OCI-LY7 (cell line): ENCODE measurements around the gene SLC8A1. TPM values are rescaled to one million over a fixed set of nuclear protein-coding genes. Genes with fewer than 3 reads are reported as not detected.

ENCODE experiments used
- BruUV-seq: library from RNA; stranded (reverse); fragments of 400-500 nt; replicated peaks from 2 replicates; lab custom pipeline; 2021; lab: Mats Ljungman, UMichigan
- CTCF ChIA-PET: fragments of 300-600 bp; sonication (Branson Sonifier 250); formaldehyde crosslinking; loops from one replicate; lab custom pipeline; 2022; ENCODE audit warnings: antibody characterized with exemption; ENCODE audit not compliant: unreplicated experiment; lab: Charles Lee
- POLR2A ChIA-PET: fragments of 300-600 bp; sonication (Branson Sonifier 250); formaldehyde crosslinking; loops from one replicate; lab custom pipeline; 2022; ENCODE audit warnings: antibody characterized with exemption; lab: Charles Lee
- DNase-seq: peaks from one replicate; pipeline ENCODE4 v3.0.0-alpha.2; 2015; ENCODE audit warnings: low spot score
- H2AFZ ChIP-seq: fragments of 200-600 bp; sonication (generic), shearing (Covaris generic); 2 replicates; pipeline ENCODE4 v1.6.1; 2014; ENCODE audit warnings: mild to moderate bottlenecking, antibody characterized with exemption, low read length, moderate library complexity
- H3K27ac ChIP-seq: fragments of 200-600 bp; sonication (generic); 2 replicates; pipeline ENCODE4 v1.5.1; 2014; ENCODE audit warnings: mixed run types, low read depth, mild to moderate bottlenecking, moderate library complexity, low read length, inconsistent platforms; ENCODE audit not compliant: poor library complexity, severe bottlenecking
- H3K36me3 ChIP-seq: fragments of 200-600 bp; sonication (generic); 2 replicates; pipeline ENCODE4 v1.6.1; 2014; ENCODE audit warnings: mild to moderate bottlenecking, antibody characterized with exemption, low read length, moderate library complexity, mixed read lengths; ENCODE audit not compliant: insufficient read depth
- H3K4me1 ChIP-seq: fragments of 200-600 bp; sonication (generic); 2 replicates; pipeline ENCODE4 v1.5.1; 2014; ENCODE audit warnings: mild to moderate bottlenecking, low read length; ENCODE audit not compliant: insufficient read depth, poor library complexity, severe bottlenecking
- H3K4me2 ChIP-seq: fragments of 200-600 bp; sonication (generic); 2 replicates; pipeline ENCODE4 v1.6.1; 2014; ENCODE audit warnings: mild to moderate bottlenecking, low read length
- H3K4me3 ChIP-seq: fragments of 200-600 bp; sonication (generic); 2 replicates; pipeline ENCODE4 v1.5.1; 2014; ENCODE audit warnings: mild to moderate bottlenecking, low read depth, low read length; ENCODE audit not compliant: poor library complexity, severe bottlenecking
- H3K79me2 ChIP-seq: fragments of 200-600 bp; sonication (generic); 2 replicates; pipeline ENCODE4 v1.6.1; 2016; ENCODE audit warnings: low read depth, mild to moderate bottlenecking, low read length, moderate library complexity, mixed read lengths; ENCODE audit not compliant: insufficient read depth
- H3K9me2 ChIP-seq: fragments of 200-600 bp; sonication (generic); 2 replicates; pipeline ENCODE4 v1.6.1; 2016; ENCODE audit warnings: mild to moderate bottlenecking, low read length, mixed read lengths; ENCODE audit not compliant: insufficient read depth
- H3K9me3 ChIP-seq: fragments of 200-600 bp; sonication (generic); 2 replicates; pipeline ENCODE4 v1.6.1; 2014; ENCODE audit warnings: mild to moderate bottlenecking, mixed run types, low read length, mixed read lengths
- H4K20me1 ChIP-seq: fragments of 200-600 bp; sonication (generic); 2 replicates; pipeline ENCODE4 v1.6.1; 2014; ENCODE audit warnings: mild to moderate bottlenecking, antibody characterized with exemption, low read length, moderate library complexity, mixed read lengths; ENCODE audit not compliant: insufficient read depth
- CTCF ChIP-seq: fragments of 200-600 bp; sonication (generic); conservative IDR thresholded peaks from 2 replicates; pipeline ENCODE4 v1.5.1; 2014; ENCODE audit warnings: mild to moderate bottlenecking, antibody characterized with exemption, low read length, moderate library complexity, mixed read lengths
- EZH2phosphoT487 ChIP-seq: fragments of 200-600 bp; sonication (generic); IDR thresholded peaks from 2 replicates; pipeline ENCODE4 v1.6.1; 2018; ENCODE audit warnings: low read depth, borderline replicate concordance, mild to moderate bottlenecking, mixed run types, antibody characterized with exemption, low read length, moderate library complexity, mixed read lengths
- intact Hi-C: fragments of 100-400 bp; cut with micrococcal nuclease; formaldehyde crosslinking; loops from one replicate; pipeline ENCODE4 v1.10.0; 2022; ENCODE audit not compliant: unreplicated experiment
- total RNA-seq, 2 experiments: library from RNA; depleted of rRNA in 1 of 2; stranded (reverse); fragments of >200 nt in 1 of 2; shearing (Covaris generic) in 1 of 2; gene quantifications; 2 replicates each; pipeline ENCODE4 v1.2.3, GENCODE V29; 2014 to 2022

The SLC8A1 gene
- total RNA-seq, 2 experiments from 2014 or later, result 3.6 to 7.3 TPM

- no TSS peak for BruUV-seq
- H3K4me2 ChIP-seq, result peak overlapping the region; percentile 57; the same call in 1 of the 2 replicates
- no peaks in the 10 kb centered on the region for H4K20me1 ChIP-seq
- intact Hi-C loops, result no loop called here
- DNase-seq, result no peak
- TF ChIP-seq CTCF, result no peak
- no peak for TF ChIP-seq EZH2phosphoT487
- no peaks in the 10 kb centered on the region for H3K36me3 ChIP-seq
- H3K4me3 ChIP-seq, result no peak overlapping the region
- no peaks in the 10 kb centered on the region for H3K9me2 ChIP-seq
- H2AFZ ChIP-seq, result no peak overlapping the region; the same call in 1 of the 2 replicates
- POLR2A ChIA-PET, result interaction anchor here (0.6 kb wide), 1 partner anchor 526 kb away, joined by 4 read pairs; no protein-coding TSS in a partner anchor
- no peaks in the 10 kb centered on the region for H3K9me3 ChIP-seq
- no peaks in the 10 kb centered on the region for H3K79me2 ChIP-seq
- no peak overlapping the region for H3K27ac ChIP-seq
- peaks cover 52% of the 10 kb centered on the region for H3K4me1 ChIP-seq
- CTCF ChIA-PET, result no interaction called here
Measured at GRCh38 chr2:40359811-40360210, 92.1 kb downstream of the SLC8A1 start.

GRCh38 chr2:40358783-40359182 is 93.1 kb downstream of the SLC8A1 start:
- ChIA-PET POLR2A (interaction anchor here (1.0 kb wide), 1 partner anchor 34 kb away, joined by 3 read pairs; no protein-coding TSS in a partner anchor), CTCF (interaction anchor here (0.5 to 0.6 kb wide), 2 partner anchors 72 to 507 kb away, joined by 3 to 4 read pairs; no protein-coding TSS in a partner anchor)
- intact Hi-C loops, result no loop called here
- Histone ChIP-seq H3K4me2 (peak overlapping the region; percentile 57), H3K36me3 (no peaks in the 10 kb centered on the region), H3K9me2 (no peaks in the 10 kb centered on the region), H3K27ac (no peak overlapping the region), H2AFZ (peak overlapping the region; percentile 72; the same call in 1 of the 2 replicates), H3K9me3 (no peaks in the 10 kb centered on the region), H3K4me3 (peak overlapping the region; percentile 8), H3K79me2 (no peaks in the 10 kb centered on the region), H4K20me1 (no peaks in the 10 kb centered on the region), H3K4me1 (peaks cover 51% of the 10 kb centered on the region)
- TF ChIP-seq CTCF (no peak), EZH2phosphoT487 (no peak)
- DNase-seq, result peak; percentile 8
- BruUV-seq, result no TSS peak

GRCh38 chr2:40357667-40358066 is 94.2 kb downstream of the SLC8A1 start:
- BruUV-seq, result no TSS peak
- Histone ChIP-seq H3K36me3 (no peaks in the 10 kb centered on the region), H2AFZ (no peak overlapping the region), H3K27ac (no peak overlapping the region), H3K9me3 (no peaks in the 10 kb centered on the region), H3K4me1 (peaks cover 42% of the 10 kb centered on the region), H3K4me3 (no peak overlapping the region), H3K79me2 (no peaks in the 10 kb centered on the region), H4K20me1 (no peaks in the 10 kb centered on the region), H3K9me2 (no peaks in the 10 kb centered on the region), H3K4me2 (no peak overlapping the region)
- ChIA-PET POLR2A (interaction anchor here (0.6 to 0.9 kb wide), 10 partner anchors 8 to 1555 kb away, joined by 3 to 7 read pairs (median 4); no protein-coding TSS in a partner anchor), CTCF (no interaction called here)
- TF ChIP-seq EZH2phosphoT487, result no peak
- TF ChIP-seq CTCF, result no peak
- no peak for DNase-seq
- intact Hi-C loops, result no loop called here
